HepG2 (cell line): Measurements from ENCODE around the gene TBC1D22A. TPM values are rescaled to one million over a fixed set of nuclear protein-coding genes. Genes with fewer than 3 reads are reported as not detected.

Experiments used
- BCL3 ChIP-seq: sonication (generic); formaldehyde crosslinking; IDR thresholded peaks from 2 replicates; pipeline ENCODE4 v1.5.1; 2020; ENCODE audit warnings: mild to moderate bottlenecking, missing genetic modification reagents, moderate library complexity
- IRF1 ChIP-seq: sonication (generic); formaldehyde crosslinking; IDR thresholded peaks from 2 replicates; pipeline ENCODE4 v1.4.0; 2020; ENCODE audit warnings: low read depth, mild to moderate bottlenecking, missing genetic modification reagents
- ISL2 ChIP-seq: sonication (generic); formaldehyde crosslinking; IDR thresholded peaks from 2 replicates; pipeline ENCODE4 v1.5.0; 2020; ENCODE audit warnings: missing genetic modification reagents
- JARID2 ChIP-seq: sonication (generic); formaldehyde crosslinking; IDR thresholded peaks from 2 replicates; pipeline ENCODE4 v1.8.1; 2023; ENCODE audit warnings: missing genetic modification reagents, inconsistent platforms; ENCODE audit not compliant: insufficient replicate concordance
- KDM5A ChIP-seq: fragments of 200-600 bp; sonication (generic); IDR thresholded peaks from 2 replicates; pipeline ENCODE4 v1.7.0; 2018; ENCODE audit warnings: antibody characterized with exemption, mild to moderate bottlenecking, low read length, borderline replicate concordance
- MEIS1 ChIP-seq: sonication (generic); formaldehyde crosslinking; IDR thresholded peaks from 2 replicates; pipeline ENCODE4 v1.9.0; 2021; ENCODE audit warnings: mild to moderate bottlenecking, missing genetic modification reagents, moderate library complexity, borderline replicate concordance
- NFE2L2 ChIP-seq: fragments of 150-350 bp; IDR thresholded peaks from 2 replicates; pipeline ENCODE4 v1.6.1; 2014; ENCODE audit warnings: low read length
- REST ChIP-seq, 2 experiments: IDR thresholded peaks; 2 replicates each; pipeline ENCODE4 v1.6.1; 2011 to 2012; ENCODE audit warnings: low read length in 2 of 2, borderline replicate concordance in 1 of 2, low read depth in 1 of 2, mild to moderate bottlenecking in 1 of 2, moderate library complexity in 1 of 2
- SIX4 ChIP-seq: sonication (generic); formaldehyde crosslinking; IDR thresholded peaks from 2 replicates; pipeline ENCODE4 v1.4.0; 2020; ENCODE audit warnings: missing genetic modification reagents
- SKIL ChIP-seq: sonication (generic); formaldehyde crosslinking; IDR thresholded peaks from 2 replicates; pipeline ENCODE4 v1.8.0; 2022; ENCODE audit warnings: missing genetic modification reagents, mild to moderate bottlenecking, moderate library complexity, borderline replicate concordance
- TCF7L2 ChIP-seq: IDR thresholded peaks from 2 replicates; pipeline ENCODE4 v1.6.1; 2011; ENCODE audit warnings: mild to moderate bottlenecking, low read depth, low read length, moderate library complexity
- ZBTB34 ChIP-seq: sonication (generic); formaldehyde crosslinking; IDR thresholded peaks from 2 replicates; pipeline ENCODE4 v1.8.0; 2022; ENCODE audit warnings: mild to moderate bottlenecking, missing genetic modification reagents
- ZKSCAN5 ChIP-seq: sonication (generic); formaldehyde crosslinking; IDR thresholded peaks from 2 replicates; pipeline ENCODE4 v1.5.1; 2020; ENCODE audit warnings: mild to moderate bottlenecking, missing genetic modification reagents
- ZNF256 ChIP-seq: sonication (generic); formaldehyde crosslinking; conservative IDR thresholded peaks from 2 replicates; pipeline ENCODE4 v1.4.0; 2020; ENCODE audit warnings: missing genetic modification reagents
- ZNF3 ChIP-seq: IDR thresholded peaks from 2 replicates; pipeline ENCODE4 v1.7.0; 2017; ENCODE audit warnings: inconsistent platforms
- ZNF33B ChIP-seq: sonication (generic); formaldehyde crosslinking; IDR thresholded peaks from 2 replicates; pipeline ENCODE4 v1.5.1; 2020; ENCODE audit warnings: mild to moderate bottlenecking, missing genetic modification reagents
- ZNF484 ChIP-seq: sonication (generic); formaldehyde crosslinking; IDR thresholded peaks from 2 replicates; pipeline ENCODE4 v1.5.1; 2020; ENCODE audit warnings: mild to moderate bottlenecking, low read depth, missing genetic modification reagents, borderline replicate concordance
- ZNF746 ChIP-seq: sonication (generic); formaldehyde crosslinking; IDR thresholded peaks from 2 replicates; pipeline ENCODE4 v1.8.0; 2022; ENCODE audit warnings: mild to moderate bottlenecking, missing genetic modification reagents
- ZNF883 ChIP-seq: sonication (generic); formaldehyde crosslinking; IDR thresholded peaks from 2 replicates; pipeline ENCODE4 v1.5.1; 2020; ENCODE audit warnings: mild to moderate bottlenecking, missing genetic modification reagents; ENCODE audit errors: not compliant biosample characterization
- polyA plus RNA-seq, 8 experiments: library from polyadenylated mRNA; depleted of rRNA in 3 of 8; stranded (reverse) in 7 of 8; unstranded in 1 of 8; fragments of >200 nt; fragmentation: Illumina TruSeq in 4 of 8; extraction: Trizol in 4 of 8; gene quantifications; 2 replicates each; pipeline versions ENCODE4 v1.2.1 to v1.2.3, GENCODE V29; 2011 to 2016; ENCODE audit warnings: low read depth in 4 of 8, missing spikeins in 1 of 8, mixed read lengths in 1 of 8; ENCODE audit not compliant: insufficient read depth in 1 of 8
- total RNA-seq, 5 experiments: library from RNA; depleted of rRNA; stranded (reverse); fragments of >200 nt; fragmentation: Illumina TruSeq; extraction: Trizol; gene quantifications; 2 replicates each; pipeline ENCODE4 v1.2.3, GENCODE V29; 2016; ENCODE audit warnings: low read depth in 1 of 5

TBC1D22A gene
- total and polyA plus RNA-seq, 2 of the 13 experiments (the other 11 are each of a cell fraction or from before 2014, with no cell fraction given), result 17.3 to 18.0 TPM

- no peak for TF ChIP-seq REST (IDR thresholded peaks at IDR 0.05; ENCODE audit: borderline replicate concordance in 1 of 2, low read depth in 1 of 2, low read length in 2 of 2)
- no peak for TF ChIP-seq SKIL (CRISPR knock-in tag)
- TF ChIP-seq ZNF883 (CRISPR knock-in tag), result no peak
- no peak for TF ChIP-seq SIX4 (CRISPR knock-in tag)
- TF ChIP-seq ISL2 (CRISPR knock-in tag), result no peak
- TF ChIP-seq MEIS1, result no peak
- no peak for TF ChIP-seq ZNF484
- no peak for TF ChIP-seq ZNF256 (CRISPR knock-in tag)
- no peak for TF ChIP-seq ZKSCAN5 (CRISPR knock-in tag)
- TF ChIP-seq NFE2L2, result no peak
- TF ChIP-seq KDM5A, result no peak
- no peak for TF ChIP-seq BCL3
- TF ChIP-seq TCF7L2, result no peak
- no peak for TF ChIP-seq ZNF33B (CRISPR knock-in tag)
- no peak for TF ChIP-seq IRF1 (CRISPR knock-in tag)
- TF ChIP-seq JARID2 (CRISPR knock-in tag), result no peak
- TF ChIP-seq ZNF746 (CRISPR knock-in tag), result 0 out of 2 replicates have a peak, but pooled peaks have one; percentile 60
- TF ChIP-seq ZNF3 (CRISPR knock-in tag), result no peak
- TF ChIP-seq ZBTB34 (CRISPR knock-in tag), result no peak
Measured at GRCh38 chr22:46739094-46739870, 23.2 kb upstream of the TBC1D22A start (continued).
